ENCODE measurements around the gene ZNF785. TPM values are rescaled to one million over a fixed set of nuclear protein-coding genes. Genes with fewer than 3 reads are reported as not detected.

The ZNF785 gene
- total and polyA plus RNA-seq, 2 donors (not counting 3 experiments of a cell fraction or from before 2014, with no cell fraction given) = 7.8 to 21.9 TPM

GRCh38 chr16:30600215-30600614 lies 14.7 kb upstream of the ZNF785 start:
- TF ChIP-seq, protein P1, sequence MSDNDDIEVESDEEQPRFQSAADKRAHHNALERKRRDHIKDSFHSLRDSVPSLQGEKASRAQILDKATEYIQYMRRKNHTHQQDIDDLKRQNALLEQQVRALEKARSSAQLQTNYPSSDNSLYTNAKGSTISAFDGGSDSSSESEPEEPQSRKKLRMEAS (IDR thresholded peaks at IDR 0.05; ENCODE audit: insufficient read depth, insufficient read length) = no peak
- no peak for TF ChIP-seq EZH2 (IDR thresholded peaks at IDR 0.05; ENCODE audit: borderline replicate concordance, low read depth, low read length, severe bottlenecking)
- TF ChIP-seq, protein P2, sequence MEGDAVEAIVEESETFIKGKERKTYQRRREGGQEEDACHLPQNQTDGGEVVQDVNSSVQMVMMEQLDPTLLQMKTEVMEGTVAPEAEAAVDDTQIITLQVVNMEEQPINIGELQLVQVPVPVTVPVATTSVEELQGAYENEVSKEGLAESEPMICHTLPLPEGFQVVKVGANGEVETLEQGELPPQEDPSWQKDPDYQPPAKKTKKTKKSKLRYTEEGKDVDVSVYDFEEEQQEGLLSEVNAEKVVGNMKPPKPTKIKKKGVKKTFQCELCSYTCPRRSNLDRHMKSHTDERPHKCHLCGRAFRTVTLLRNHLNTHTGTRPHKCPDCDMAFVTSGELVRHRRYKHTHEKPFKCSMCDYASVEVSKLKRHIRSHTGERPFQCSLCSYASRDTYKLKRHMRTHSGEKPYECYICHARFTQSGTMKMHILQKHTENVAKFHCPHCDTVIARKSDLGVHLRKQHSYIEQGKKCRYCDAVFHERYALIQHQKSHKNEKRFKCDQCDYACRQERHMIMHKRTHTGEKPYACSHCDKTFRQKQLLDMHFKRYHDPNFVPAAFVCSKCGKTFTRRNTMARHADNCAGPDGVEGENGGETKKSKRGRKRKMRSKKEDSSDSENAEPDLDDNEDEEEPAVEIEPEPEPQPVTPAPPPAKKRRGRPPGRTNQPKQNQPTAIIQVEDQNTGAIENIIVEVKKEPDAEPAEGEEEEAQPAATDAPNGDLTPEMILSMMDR (IDR thresholded peaks at IDR 0.05; ENCODE audit: extremely low read depth in 1 of 2, insufficient read depth in 1 of 2, low read depth in 1 of 2, low read length in 2 of 2) = no peak
- TF ChIP-seq POLR2AphosphoS5 (IDR thresholded peaks at IDR 0.05; ENCODE audit: insufficient read depth, low read depth, low read length) = no peak
- TF ChIP-seq POLR2A (IDR thresholded peaks at IDR 0.05; ENCODE audit: low read depth, low read length) = no peak
- TF ChIP-seq FOS (IDR thresholded peaks at IDR 0.05; ENCODE audit: borderline replicate concordance, insufficient read depth, low read length) = no peak
- TF ChIP-seq MYC (IDR thresholded peaks at IDR 0.05; ENCODE audit: low read depth, low read length) = no peak
- no peak for TF ChIP-seq GATA2 (IDR thresholded peaks at IDR 0.05; ENCODE audit: insufficient read depth, insufficient read length, low read depth, low read length)
- TF ChIP-seq JUN (IDR thresholded peaks at IDR 0.05; ENCODE audit: borderline replicate concordance, insufficient read depth, insufficient read length, low read depth) = no peak
- dilution Hi-C loops (cut with MboI; ENCODE audit: extremely low pct_ligation_motif_present, low sequenced_read_pairs) = no loop called here
- CTCF ChIA-PET = interaction anchor here (1.2 to 4.0 kb wide), 4 partner anchors 9 to 170 kb away, joined by 6 to 47 read pairs (median 11); partner anchors contain the start of genes DCTPP1 and ZNF689

More at GRCh38 chr16:30600215-30600614, 14.7 kb upstream of the ZNF785 start:
- Histone ChIP-seq H2AFZ (ENCODE audit: low read depth, low read length) (no peak overlapping the region), H3K4me3 (replicated peaks in 1 of 3; ENCODE audit: insufficient read depth in 1 of 3, low read depth in 1 of 3, low read length in 3 of 3) (no peak overlapping the region), H3K79me2 (ENCODE audit: control insufficient read depth, insufficient read depth, low read length) (no peaks in the 10 kb centered on the region), H3K4me2 (ENCODE audit: insufficient read depth, low read length) (no peak overlapping the region), H3K27ac (ENCODE audit: insufficient read depth, low read depth, low read length) (no peak overlapping the region), H4K20me1 (replicated peaks; ENCODE audit: control insufficient read depth, extremely low read depth, insufficient read depth, low read length) (no peaks in the 10 kb centered on the region), H3K4me1 (ENCODE audit: control insufficient read depth, extremely low read depth, insufficient read depth, low read length) (no peaks in the 10 kb centered on the region), H3K27me3 (ENCODE audit: control insufficient read depth in 2 of 2, insufficient read depth in 2 of 2, low read length in 2 of 2) (no peaks in the 10 kb centered on the region), H3K36me3 (ENCODE audit: control insufficient read depth in 2 of 2, extremely low read depth in 1 of 2, insufficient read depth in 2 of 2, low read length in 2 of 2) (peaks cover 0 to 18% of the 10 kb centered on the region in 2 experiments), H3K9ac (replicated peaks; ENCODE audit: extremely low read depth, insufficient read depth, low read length) (no peak overlapping the region), H3K9me1 (replicated peaks; ENCODE audit: control insufficient read depth, extremely low read depth, insufficient read depth, low read length) (no peaks in the 10 kb centered on the region), H3K9me3 (replicated peaks; ENCODE audit: control insufficient read depth, insufficient read depth, low read length) (no peaks in the 10 kb centered on the region)
- BruUV-seq (replicated peaks) = no TSS peak
- DNase-seq (ENCODE audit: low read depth, low spot score) (no peak), FAIRE-seq (no peak)
- POLR2A ChIA-PET = no interaction called here
- intact Hi-C loops (cut with micrococcal nuclease) = no loop called here
